Stimulated activated CD8-positive, alpha-beta memory T cell treated with anti-CD3 and anti-CD28 coated beads, Interleukin-7, amount 100 ng/mL, for 4 hours (primary cell): Measurements from ENCODE around the gene CEACAM8.
"Not testable (repeated sequence)": the region's sequence is repeated elsewhere in the genome, so short reads cannot be mapped to it uniquely, and the experiment has no call there.

Source experiments
- DNase-seq, 2 donors: peaks; one replicate each; pipeline ENCODE4 v3.0.0-alpha.2; 2020; ENCODE audit warnings: low read depth in 2 of 2

CEACAM8 gene

DNA sequence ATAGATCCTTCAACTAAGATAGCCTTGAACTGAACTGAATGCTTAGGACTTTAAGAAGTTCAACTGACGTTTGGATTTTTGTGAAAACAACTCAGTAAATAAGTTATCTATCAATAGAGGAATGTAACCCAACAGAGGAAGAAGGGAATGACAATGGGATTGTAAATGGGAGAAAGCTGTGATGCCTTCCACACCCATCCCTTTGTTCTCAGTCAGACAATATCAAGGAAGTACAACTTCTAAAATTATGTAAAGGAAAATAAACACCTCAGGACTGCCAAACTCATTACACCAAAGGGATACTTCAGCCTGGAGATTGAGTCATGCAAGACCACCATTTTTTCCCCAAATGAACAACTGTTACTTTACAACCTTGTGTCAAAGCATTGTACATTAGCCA, 21.1 kb downstream of the CEACAM8 start:
- DNase-seq, result no peak

DNA sequence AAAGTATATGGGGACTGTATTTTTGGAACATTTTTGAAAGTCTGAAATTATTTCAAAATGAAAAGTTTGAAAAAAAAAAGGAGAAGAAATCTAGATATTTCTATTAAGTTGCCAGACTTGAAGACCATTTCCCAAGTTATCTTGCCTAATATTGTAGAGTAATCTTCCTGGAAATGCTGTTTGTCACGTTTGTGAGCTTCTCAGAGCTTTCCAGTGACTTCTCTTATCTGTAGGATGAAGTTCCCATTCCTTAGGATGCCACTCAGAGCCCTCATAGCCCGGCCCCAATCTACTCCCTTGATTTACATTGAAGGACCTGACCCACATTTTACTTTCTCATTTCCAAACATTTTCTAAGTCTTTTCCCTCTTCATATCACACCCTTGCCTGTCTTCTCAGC, 23.6 kb downstream of the CEACAM8 start:
- no peak for DNase-seq

DNA sequence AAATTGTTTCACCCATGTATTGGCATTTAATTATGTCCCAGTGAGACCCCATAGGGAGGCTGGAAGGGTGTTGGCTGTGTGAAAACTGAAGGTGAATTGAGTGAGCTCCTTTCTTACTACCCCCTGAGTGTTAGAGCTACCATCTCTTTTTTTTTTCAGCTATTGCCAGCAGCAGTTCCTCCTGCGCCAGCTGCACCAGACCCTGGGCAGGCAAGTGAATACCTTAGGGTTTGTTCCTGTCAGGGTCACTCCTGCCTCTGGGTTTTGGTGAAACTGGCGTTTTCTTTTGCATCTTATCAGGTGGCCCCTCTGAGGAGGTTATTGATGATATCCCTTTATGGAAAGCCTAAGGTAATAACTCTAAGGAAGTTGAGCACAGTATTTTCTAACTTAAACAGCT, 25.5 kb downstream of the CEACAM8 start:
- DNase-seq, result no peak

DNA sequence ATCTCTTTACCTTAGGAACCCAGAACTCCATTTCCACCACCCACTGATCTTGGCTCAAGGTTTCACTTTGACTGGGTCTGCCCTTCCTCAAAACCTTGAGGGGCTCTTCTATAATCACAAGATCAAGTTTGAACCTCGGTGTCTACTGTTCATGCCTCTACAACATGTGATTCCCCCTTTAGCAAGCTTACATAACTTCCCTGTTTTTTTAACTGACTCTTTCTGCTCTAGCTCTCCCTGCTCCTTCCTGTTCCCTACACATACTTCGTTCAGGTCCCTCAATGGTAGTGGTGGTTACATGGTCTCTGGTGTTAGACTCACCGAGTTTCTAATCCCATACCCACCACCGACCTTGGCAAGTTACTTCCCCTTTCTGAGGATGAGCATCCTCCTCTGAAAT, 26.7 kb downstream of the CEACAM8 start:
- DNase-seq, result no peak

DNA sequence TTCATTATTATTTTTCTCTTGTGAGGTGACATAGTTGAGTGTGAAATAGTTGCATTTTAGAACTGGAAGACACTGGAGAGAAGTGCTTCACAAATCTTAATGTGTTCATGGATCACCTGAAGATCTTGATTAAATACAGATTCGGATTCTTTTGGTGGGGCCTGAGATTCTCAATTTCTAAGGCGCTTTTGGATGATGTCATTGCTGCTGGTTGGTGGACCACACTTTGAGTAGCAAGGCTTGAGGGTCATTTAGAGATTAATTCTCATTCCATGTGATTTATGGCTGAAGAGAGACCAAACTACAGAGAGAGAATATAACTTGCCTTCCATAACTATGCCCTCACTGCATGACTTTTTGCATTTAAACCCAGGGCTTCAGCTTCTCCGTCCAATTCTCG, 27.2 kb downstream of the CEACAM8 start:
- DNase-seq, result no peak

DNA sequence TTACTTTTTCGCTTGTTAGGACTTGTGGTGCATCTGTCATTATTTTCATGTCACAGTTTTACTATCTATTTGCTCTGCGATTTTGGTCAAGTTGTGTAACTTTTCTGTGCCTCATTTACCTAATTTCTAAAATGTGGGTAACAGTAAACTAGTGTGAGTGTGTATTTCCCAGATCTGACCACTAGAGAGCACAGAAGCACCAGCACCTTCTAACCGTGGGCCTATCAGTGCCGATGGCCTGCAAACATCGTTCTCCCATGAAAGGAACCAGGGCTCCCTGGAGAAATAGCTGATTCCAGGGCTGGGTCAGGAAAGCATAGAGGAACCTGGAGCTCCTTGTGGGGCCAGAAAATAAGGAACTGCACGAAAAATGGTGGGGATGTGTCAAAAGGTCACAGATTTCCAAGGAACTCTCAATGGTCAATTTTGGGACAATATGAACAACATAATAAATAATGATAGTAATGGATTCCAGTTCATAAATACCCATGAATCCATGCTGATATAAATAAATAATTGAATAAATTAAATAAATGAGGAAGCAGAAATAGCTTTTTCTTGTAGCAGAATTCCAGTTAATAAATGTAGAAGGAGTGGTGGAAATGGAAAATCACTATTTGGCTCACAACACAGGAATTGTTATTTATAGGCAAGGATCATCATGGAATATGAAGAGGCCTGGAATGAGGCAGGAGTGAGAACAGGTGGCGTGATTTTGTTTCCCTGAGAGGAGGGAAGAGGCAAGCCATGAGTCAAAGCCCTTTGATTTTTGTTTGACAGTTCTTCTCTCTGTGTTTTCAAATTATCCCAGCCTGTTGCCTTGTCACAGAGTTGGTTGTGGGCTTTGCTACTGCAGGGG, 31.1 kb downstream of the CEACAM8 start:
- DNase-seq, result no peak

DNA sequence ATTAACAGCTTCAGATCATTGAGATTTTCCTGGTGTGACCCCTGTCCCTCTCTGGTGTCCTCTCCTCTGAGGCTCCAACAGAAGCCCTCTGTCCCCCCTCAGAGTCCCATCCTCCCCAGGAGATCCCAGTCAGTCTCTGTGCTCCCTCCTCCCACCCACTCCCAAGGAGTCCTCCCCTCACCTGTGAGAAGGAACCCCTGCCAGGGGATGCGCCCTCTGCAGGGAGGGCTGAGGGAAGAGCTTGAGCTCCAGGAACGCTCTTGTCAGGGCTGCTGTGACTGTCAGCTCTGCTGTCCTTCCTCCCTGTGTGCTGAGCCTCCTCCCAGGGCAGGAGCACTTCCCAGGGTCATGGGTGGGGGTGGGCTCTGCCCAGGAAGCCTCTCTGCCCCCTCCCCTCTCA, 33.2 kb downstream of the CEACAM8 start:
- DNase-seq, result no peak

DNA sequence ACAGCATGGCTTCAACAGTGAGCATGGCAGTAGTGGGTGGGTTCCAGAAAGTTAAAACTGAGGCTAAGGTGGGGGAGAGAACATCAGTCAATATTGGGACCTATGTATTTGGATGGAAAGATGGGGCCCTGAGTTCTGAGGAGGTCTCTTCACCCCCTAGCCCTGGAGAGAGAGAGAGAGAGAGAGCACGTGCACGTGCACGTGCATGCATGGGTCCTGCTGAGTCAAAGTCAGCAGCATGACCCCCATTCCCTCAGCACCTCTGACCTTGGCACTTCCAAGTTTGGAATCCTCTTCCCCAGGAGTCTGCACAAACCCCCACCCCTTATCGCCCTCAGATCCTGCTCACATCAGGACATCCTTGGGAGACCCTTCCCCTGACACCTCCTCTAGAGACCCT, 34.0 kb downstream of the CEACAM8 start:
- DNase-seq, result no peak

DNA sequence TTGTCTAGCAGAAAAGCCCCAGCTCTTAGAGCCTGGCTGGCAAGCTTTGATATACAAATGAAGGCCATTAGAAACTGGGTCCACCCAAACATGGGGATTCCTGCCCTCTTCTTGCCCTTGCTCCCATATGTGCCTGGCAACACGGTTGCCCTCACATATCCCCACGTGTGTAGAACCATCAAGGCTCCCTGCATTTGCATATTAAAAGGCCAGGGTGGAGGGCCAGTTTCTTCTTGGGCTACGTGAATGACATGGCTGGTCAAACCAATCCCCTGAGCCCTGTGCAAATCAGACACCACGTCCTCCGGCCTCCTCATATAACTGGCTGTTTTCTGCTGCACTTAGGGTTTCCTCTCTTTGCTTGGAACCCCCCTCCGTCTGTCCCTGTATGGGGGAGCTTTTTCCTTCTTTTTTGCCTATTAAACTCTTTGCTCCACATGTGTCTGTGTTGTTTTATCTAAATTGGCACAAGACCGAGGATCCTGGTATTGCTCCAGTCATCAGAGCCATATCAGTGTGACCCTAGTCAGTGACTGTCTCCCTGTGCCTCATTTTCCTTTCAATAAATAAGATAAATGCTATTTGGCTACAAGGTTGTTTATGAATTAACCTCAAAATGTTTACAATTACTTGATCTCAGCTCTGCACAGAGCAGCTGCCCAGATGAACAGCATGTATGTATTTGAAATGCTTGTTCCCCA, 36.1 kb downstream of the CEACAM8 start:
- DNase-seq, result no peak

DNA sequence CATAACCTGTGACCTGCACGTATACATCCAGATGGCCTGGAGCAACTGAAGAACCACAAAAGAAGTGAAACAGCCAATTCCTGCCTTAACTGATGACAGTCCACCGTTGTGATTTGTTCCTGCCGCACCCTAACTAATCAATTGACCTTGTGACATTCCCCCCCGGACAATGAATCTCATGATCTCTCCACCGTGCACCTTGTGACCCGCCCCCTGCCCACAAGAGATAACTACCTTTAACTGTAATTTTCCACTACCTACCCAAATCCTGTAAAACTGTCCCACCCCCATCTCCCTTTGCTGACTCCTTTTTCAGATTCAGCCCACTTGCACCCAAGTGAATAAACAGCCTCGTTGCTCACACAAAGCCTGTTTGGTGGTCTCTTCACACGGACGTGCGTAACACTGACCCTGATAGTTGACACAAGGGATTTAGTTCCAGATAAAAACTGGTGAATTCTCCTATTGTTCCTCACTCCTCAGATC, 37.3 kb downstream of the CEACAM8 start:
- DNase-seq, result not testable (repeated sequence)

DNA sequence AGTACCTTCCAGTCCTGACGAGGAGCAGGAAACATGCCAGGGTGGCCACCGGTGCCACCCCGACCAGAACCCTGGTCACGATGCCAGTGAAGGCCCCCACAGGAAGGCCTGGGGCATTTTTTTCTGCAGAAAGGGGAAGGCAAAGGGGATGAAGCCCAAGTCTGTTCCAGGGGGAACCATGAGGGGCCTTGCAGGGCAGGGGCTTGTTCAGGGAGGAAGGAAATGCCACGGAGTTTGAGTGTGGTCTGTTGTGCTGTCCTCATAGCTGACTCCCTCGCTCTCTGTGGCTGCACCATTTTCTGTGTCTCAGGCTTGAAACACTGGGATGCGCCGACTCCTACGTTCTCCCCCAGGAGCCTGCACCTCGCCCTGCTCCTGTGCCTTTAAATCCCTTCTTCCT, 38.9 kb downstream of the CEACAM8 start:
- no peak for DNase-seq

DNA sequence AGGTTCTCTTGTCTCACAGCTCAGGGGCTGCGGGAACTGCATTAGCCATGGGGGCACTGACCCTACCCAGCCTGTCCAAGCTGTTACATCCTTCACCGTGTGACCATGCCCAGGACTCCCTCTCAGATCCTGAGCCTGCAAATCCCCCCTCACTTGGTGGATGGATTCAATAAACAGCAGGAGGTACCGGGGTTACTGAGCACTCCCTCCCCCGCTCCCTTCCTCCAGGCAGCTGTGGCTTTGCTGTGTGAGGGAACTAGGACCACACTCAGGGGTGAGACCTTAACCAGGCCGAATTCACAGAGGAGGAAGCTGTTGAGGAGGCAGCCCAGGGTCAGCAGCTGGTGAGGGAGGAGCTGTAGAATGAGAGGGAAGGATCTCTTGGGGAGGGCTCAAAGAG, 39.4 kb downstream of the CEACAM8 start:
- DNase-seq, result no peak

DNA sequence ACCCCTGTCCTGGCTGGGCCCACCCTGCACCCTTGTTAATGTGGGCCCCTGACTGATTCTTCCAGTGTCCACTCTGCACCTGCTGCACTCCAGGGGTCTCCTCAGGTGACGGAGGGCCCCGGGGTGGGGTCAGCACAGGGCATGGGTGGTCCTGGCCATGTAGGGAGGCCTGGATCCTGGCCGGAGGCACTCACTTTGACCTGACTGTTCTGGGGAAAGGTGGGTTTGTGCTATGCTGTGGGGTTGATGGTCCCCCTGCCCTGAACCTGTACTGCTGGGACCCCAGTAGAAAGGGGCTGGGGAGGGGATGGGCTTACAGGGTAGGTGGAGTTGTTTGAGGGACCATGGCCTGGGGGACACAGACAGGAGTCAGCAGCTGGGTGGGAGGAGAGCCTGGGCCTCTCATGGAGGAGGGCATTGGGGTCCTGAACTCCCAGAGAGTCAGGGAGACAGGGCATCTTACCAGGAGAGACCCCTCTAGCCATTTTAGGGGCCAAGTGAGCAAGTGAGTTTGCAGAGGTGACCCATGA, 40.6 kb downstream of the CEACAM8 start:
- DNase-seq, result no peak

DNA sequence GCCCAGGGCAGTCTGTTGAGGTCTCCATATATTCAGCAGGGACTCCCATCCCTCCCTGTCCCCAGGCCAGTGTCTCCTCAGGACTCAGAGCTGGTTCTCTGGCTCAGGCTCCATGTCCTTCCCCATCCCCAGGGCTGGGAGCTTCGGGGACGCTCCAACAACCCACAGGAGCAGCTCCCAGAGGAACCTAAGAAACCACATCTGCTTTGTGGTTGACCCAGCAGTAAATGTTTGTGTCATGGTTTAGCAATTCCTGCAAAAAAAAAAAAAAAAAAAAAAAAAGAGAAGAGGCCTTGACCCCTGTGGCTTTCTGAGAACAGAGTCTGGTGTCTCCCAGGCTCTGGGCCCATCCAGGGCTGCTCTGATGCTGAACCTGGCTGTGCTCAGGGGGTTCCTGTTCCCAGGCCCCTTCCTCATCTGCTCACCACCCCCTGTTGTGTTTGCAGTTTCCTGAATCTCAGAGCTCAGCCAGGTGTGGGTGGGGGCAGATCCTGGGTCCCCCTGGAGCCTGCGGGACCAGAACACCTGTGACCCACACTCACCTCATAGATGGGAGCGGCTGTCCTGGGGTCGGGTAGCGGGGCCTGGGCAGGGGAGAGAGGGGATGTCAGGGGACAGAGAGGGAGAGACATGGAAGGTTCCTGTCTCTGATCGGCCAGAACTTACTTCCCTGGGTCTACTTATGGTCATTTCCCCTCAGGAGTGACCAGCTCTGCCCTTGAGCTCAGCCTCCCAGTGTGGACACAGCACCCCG, 41.3 kb downstream of the CEACAM8 start:
- no peak for DNase-seq

DNA sequence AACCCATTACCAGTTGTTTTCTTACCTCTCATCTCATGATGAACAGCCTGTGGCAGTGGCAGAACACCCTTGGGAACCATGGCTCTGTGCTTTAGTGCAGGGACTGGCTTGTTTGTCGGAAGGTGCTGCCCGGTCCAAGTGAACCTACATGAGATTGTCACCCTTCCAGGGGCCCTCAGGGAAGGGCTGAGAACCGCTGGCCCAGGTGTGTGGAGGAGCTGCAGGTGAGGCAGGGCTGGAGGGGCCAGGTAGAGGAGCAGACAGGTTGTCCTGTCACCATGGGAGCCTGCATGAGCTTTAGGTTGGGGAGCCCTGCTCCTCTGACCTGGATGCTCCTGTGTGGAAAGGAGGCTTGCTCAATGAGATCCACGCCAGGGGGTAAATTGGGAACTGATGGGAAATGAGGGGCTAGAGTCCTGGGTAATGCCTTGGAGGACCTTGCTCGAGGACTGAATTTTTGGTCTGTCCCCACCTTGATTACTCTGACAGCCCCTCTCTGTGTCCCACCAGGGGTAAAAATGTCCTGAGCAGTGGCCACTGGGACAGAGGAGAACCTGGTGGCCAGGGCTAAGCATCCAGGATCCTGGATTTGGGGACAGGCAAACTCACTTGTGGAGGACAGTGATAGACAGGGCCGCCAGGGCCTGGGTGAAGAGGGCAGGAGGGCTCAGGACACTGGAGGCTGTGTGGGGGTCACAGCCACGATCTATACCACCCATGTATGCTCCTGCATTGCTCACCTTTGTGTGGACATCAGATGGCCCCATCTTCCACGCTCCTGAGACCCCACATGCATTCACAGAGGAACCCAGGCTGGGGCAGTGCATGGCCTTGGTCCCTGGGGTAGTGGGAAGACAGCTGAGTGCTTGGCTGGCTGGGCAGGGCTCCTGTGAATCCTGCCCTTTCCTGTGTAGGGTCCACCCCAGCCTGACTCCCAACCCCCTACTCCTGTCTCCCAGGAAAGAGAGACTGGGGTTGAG, 42.3 kb downstream of the CEACAM8 start:
- DNase-seq, result no peak

DNA sequence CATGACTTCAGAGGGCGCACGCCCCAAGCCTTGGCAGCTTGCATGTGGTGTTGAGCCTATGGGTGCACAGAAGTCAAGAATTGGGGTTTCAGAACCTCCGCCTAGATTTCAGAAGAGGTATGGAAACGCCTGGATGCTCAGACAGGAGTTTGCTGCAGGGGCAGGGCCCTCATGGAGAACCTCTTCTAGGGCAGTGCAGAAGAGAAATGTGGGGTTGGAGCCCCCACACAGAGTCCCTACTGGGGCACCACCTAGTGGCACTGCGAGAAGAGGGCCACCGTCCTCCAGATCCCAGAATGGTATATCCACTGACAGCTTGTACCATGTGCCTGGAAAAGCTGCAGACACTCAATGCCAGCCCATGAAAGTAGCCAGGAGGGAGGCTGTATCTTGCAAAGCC, 44.2 kb downstream of the CEACAM8 start:
- not testable (repeated sequence) for DNase-seq

DNA sequence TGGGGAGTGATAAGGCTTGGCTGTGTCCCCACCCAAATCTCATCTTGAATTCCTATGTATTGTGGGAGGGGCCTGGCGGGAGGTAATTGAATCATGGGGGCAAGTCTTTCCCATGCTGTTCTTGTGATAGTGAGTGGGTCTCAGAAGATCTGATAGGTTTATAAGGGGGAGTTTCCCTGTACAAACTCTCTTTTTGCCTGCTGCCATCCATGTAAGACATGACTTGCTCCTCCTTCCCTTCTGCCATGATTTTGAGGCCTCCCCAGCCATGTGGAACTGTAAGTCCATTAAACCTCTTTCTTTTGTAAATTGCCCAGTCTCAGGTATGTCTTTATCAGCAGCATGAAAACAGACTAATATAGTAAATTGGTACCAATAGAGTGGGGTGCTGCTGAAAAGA, 45.7 kb downstream of the CEACAM8 start:
- not testable (repeated sequence) for DNase-seq

DNA sequence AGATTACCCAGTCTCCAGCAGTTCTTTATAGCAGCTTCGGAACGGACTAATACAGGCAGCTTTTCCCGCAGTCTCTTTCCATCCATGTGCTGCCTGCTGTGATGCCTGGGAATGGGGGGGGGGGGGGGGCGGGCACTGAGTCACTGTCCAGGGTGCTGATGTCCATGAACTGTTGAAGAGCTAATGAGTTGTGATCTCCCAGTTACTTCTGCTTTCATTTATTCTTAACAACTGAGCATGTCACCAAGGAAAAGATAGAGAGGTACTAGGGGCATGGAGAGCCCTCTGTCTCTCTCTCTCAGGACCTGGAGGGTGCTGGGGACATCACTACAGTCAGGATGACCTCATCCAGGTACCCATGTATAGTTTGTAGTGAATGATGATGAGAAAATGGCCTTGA, 46.2 kb downstream of the CEACAM8 start:
- DNase-seq, result no peak

DNA sequence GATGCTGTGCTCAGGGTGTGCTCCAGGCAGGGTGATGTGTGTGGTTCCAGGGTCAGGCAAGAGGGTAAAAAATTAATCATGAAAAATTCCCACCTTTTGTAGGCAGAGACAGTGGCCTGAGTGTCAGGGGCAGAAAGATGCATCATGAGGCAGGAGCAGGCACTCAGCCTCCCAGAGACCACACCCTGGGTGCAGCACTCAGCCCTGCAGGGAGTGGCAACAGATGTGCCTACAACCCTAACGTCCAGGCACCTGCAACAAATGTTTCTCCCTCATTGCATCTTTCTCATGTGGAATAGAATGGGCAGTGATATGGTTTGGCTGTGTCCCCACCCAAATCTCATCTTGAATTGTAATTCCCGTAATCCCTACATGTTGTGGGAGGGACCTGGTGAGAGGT, 46.8 kb downstream of the CEACAM8 start:
- no peak for DNase-seq

DNA sequence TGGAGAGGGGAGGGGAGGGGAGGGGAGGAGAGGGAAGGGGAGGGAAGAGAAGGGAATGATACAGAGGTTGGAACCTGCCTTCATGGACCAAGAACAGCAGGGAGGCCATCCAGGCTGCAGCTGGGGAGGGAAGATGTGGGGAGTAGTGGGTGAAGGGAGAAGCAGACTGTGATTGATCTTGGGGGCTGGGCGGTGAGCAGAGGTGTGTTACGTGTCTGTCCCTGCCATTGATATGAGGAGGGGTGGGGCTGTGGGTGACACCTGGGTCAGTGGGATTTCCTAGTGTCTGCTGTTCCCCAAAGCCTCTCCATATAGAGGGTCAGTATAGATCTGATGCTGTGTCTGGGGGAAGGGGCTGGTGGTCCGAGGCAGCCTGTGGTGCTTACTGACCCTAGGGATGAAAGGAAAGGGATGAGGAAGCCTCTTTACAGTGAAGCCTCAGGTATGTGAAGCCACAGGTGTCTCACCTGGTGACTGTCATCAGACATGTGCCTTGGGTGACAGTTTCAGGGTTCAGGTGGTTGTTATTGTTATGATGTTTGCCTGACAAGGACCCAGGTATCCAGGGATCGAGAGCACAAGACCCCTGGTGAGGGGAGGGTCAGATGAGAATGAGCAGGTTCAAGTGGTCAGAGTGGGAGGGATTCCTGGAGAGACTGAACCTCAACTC, 47.8 kb downstream of the CEACAM8 start:
- DNase-seq, result no peak
